ENCODE results near the gene PGBD5. TPM values are rescaled to one million over a fixed set of nuclear protein-coding genes. Genes with fewer than 3 reads are reported as not detected.

Gene PGBD5
- total RNA-seq, 2 experiments from 2014 or later: not detected

DNA sequence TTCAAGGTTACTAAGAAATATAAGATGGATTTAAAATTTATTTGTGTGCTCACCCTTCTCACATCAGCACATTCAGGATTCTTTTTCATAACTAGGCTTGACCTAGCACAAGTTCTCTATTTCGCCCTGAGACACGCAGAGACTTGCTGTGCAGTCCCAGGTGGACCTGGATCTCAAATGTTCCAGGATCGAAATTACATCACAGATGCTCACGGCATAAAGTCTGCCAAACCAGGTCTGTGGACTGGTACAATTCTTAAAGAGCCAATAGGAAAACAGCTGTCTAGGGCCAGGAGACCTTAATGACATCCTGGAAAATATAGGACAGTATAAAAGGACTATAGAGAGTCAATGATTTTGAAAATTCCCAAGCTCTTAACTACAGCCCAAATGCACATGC is 2.2 kb downstream of the PGBD5 start:
- intact Hi-C loops (cut with micrococcal nuclease; ENCODE audit: unreplicated experiment): no loop called here
- Histone ChIP-seq H3K4me1 (ENCODE audit: insufficient read depth, low read length, poor library complexity, severe bottlenecking) (no peaks in the 10 kb centered on the region), H3K4me3 (ENCODE audit: low read depth, low read length, poor library complexity, severe bottlenecking) (no peak overlapping the region), H3K9me3 (ENCODE audit: low read length) (no peaks in the 10 kb centered on the region), H3K9me2 (ENCODE audit: insufficient read depth, low read length) (no peaks in the 10 kb centered on the region), H4K20me1 (ENCODE audit: insufficient read depth, low read length) (no peaks in the 10 kb centered on the region), H2AFZ (ENCODE audit: low read length) (no peak overlapping the region), H3K36me3 (ENCODE audit: insufficient read depth, low read length) (no peaks in the 10 kb centered on the region), H3K27ac (ENCODE audit: low read depth, low read length, poor library complexity, severe bottlenecking) (no peak overlapping the region), H3K79me2 (ENCODE audit: insufficient read depth, low read depth, low read length) (no peaks in the 10 kb centered on the region), H3K4me2 (ENCODE audit: low read length) (no peak overlapping the region)
- no peak for TF ChIP-seq EZH2phosphoT487 (IDR thresholded peaks at IDR 0.05; ENCODE audit: borderline replicate concordance, low read depth, low read length)
- TF ChIP-seq, protein P1, sequence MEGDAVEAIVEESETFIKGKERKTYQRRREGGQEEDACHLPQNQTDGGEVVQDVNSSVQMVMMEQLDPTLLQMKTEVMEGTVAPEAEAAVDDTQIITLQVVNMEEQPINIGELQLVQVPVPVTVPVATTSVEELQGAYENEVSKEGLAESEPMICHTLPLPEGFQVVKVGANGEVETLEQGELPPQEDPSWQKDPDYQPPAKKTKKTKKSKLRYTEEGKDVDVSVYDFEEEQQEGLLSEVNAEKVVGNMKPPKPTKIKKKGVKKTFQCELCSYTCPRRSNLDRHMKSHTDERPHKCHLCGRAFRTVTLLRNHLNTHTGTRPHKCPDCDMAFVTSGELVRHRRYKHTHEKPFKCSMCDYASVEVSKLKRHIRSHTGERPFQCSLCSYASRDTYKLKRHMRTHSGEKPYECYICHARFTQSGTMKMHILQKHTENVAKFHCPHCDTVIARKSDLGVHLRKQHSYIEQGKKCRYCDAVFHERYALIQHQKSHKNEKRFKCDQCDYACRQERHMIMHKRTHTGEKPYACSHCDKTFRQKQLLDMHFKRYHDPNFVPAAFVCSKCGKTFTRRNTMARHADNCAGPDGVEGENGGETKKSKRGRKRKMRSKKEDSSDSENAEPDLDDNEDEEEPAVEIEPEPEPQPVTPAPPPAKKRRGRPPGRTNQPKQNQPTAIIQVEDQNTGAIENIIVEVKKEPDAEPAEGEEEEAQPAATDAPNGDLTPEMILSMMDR (conservative IDR thresholded peaks at IDR 0.05; ENCODE audit: low read length): no peak
- CTCF ChIA-PET (ENCODE audit: unreplicated experiment): no interaction called here
- no peak for DNase-seq (ENCODE audit: low spot score)
- POLR2A ChIA-PET: no interaction called here
- BruUV-seq (replicated peaks): no TSS peak

DNA sequence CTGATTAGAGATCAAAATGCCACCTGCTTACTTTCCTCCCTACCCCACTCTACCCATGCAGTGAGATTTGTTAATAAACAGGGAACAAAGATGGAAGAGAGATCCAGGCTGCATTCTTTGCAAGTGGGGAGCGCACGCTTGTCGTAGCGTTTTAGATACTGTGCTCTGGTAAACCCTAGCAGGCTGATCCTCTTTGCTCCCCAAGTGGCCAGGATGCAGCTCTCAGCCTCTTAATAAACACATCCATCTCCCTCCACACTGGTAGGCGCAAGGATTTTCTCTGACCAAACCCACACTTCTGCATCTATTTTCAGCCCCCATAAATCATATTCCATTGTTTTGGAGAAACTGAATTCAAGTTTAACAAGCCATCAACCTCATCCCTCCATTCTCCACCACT is 2.9 kb downstream of the PGBD5 start:
- ChIA-PET POLR2A (no interaction called here), CTCF (ENCODE audit: unreplicated experiment) (no interaction called here)
- Histone ChIP-seq H3K79me2 (ENCODE audit: insufficient read depth, low read depth, low read length) (no peaks in the 10 kb centered on the region), H3K4me1 (ENCODE audit: insufficient read depth, low read length, poor library complexity, severe bottlenecking) (no peaks in the 10 kb centered on the region), H2AFZ (ENCODE audit: low read length) (no peak overlapping the region), H3K9me2 (ENCODE audit: insufficient read depth, low read length) (no peaks in the 10 kb centered on the region), H3K4me2 (ENCODE audit: low read length) (no peak overlapping the region), H4K20me1 (ENCODE audit: insufficient read depth, low read length) (no peaks in the 10 kb centered on the region), H3K4me3 (ENCODE audit: low read depth, low read length, poor library complexity, severe bottlenecking) (no peak overlapping the region), H3K9me3 (ENCODE audit: low read length) (no peaks in the 10 kb centered on the region), H3K27ac (ENCODE audit: low read depth, low read length, poor library complexity, severe bottlenecking) (no peak overlapping the region), H3K36me3 (ENCODE audit: insufficient read depth, low read length) (no peaks in the 10 kb centered on the region)
- BruUV-seq (replicated peaks): no TSS peak
- TF ChIP-seq EZH2phosphoT487 (IDR thresholded peaks at IDR 0.05; ENCODE audit: borderline replicate concordance, low read depth, low read length): no peak
- TF ChIP-seq, protein P1 (conservative IDR thresholded peaks at IDR 0.05; ENCODE audit: low read length): no peak
- intact Hi-C loops (cut with micrococcal nuclease; ENCODE audit: unreplicated experiment): no loop called here
- DNase-seq (ENCODE audit: low spot score): no peak

DNA sequence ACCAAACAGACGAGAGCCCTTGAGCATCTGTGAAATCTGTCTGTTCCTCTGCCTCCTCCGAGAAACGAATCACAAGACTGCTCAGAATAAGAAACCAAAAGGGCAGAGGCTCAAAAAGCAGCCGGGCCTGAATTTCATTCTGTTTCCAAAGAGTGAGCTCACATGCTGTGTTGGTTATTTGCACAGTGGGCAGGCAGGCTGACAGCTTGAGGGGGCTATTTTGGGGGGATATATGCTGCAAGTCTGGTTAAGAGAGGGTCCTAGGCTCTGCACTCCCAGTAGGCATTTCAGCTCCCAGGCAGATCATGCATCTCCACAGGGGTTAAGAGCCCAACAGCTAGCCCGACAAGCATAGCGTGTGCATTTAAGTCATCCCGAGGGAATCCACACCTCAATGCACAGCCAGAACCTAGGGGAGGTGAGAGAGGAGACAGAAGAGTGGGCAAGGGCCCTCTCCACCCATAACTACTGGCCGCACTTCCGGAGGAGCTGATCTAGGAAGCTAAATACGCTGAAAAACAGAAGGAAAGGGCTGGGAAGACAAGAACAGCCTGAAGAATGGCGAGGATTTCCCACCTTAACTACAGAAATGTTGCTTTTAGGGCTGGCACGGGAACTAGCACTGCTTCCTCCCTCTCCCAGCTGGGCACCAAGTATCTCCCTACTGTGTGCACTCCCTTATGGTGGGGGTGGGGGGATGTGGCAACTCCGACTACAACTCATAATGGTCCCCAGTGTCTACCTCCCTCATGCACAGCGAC is 3.7 kb downstream of the PGBD5 start:
- Histone ChIP-seq H2AFZ (ENCODE audit: low read length) (no peak overlapping the region), H3K27ac (ENCODE audit: low read depth, low read length, poor library complexity, severe bottlenecking) (no peak overlapping the region), H3K9me2 (ENCODE audit: insufficient read depth, low read length) (no peaks in the 10 kb centered on the region), H3K4me1 (ENCODE audit: insufficient read depth, low read length, poor library complexity, severe bottlenecking) (no peaks in the 10 kb centered on the region), H3K9me3 (ENCODE audit: low read length) (no peaks in the 10 kb centered on the region), H3K4me3 (ENCODE audit: low read depth, low read length, poor library complexity, severe bottlenecking) (no peak overlapping the region), H3K79me2 (ENCODE audit: insufficient read depth, low read depth, low read length) (no peaks in the 10 kb centered on the region), H3K36me3 (ENCODE audit: insufficient read depth, low read length) (no peaks in the 10 kb centered on the region), H3K4me2 (ENCODE audit: low read length) (no peak overlapping the region), H4K20me1 (ENCODE audit: insufficient read depth, low read length) (no peaks in the 10 kb centered on the region)
- no TSS peak for BruUV-seq (replicated peaks)
- CTCF ChIA-PET (ENCODE audit: unreplicated experiment): no interaction called here
- no peak for DNase-seq (ENCODE audit: low spot score)
- intact Hi-C loops (cut with micrococcal nuclease; ENCODE audit: unreplicated experiment): no loop called here
- TF ChIP-seq, protein P1 (conservative IDR thresholded peaks at IDR 0.05; ENCODE audit: low read length): no peak
- POLR2A ChIA-PET: interaction anchor here (0.7 kb wide), 1 partner anchor 70 kb away, joined by 3 read pairs; no protein-coding TSS in a partner anchor

Data from OCI-LY7 (cell line).